HepG2 (cell line): ENCODE data around the gene MPZL3. TPM values are rescaled to one million over a fixed set of nuclear protein-coding genes. Genes with fewer than 3 reads are reported as not detected.
A peak's percentile ranks its signal among the peaks of the same experiment; 100 is the strongest.

Source experiments
- ATAC-seq: fragments of 200-7000 bp; cut with Tn5 transposase; 3 replicates; pipeline ENCODE4 v1.9.1; 2020; ENCODE audit warnings: mild to moderate bottlenecking, moderate library complexity
- BruUV-seq: library from RNA; stranded (reverse); fragments of 400-500 nt; replicated peaks from 2 replicates; lab custom pipeline; 2021; lab: Mats Ljungman, UMichigan
- CTCF ChIA-PET: fragments of 300-600 bp; formaldehyde crosslinking; extraction: SDS; loops from one replicate; lab custom pipeline; 2021; ENCODE audit warnings: low total read pairs, inconsistent platforms, low intra/inter-chr PET ratio; lab: Yijun Ruan, JAX
- POLR2A ChIA-PET: fragments of 350-600 bp; sonication (Branson Sonifier 250); formaldehyde crosslinking; loops from one replicate; lab custom pipeline; 2020; ENCODE audit warnings: antibody characterized with exemption, inconsistent platforms; lab: Yijun Ruan, JAX
- DNase-seq: peaks from one replicate; pipeline ENCODE4 v3.0.0-alpha.2; 2015; ENCODE audit warnings: low spot score
- FAIRE-seq: peaks from 3 replicates; lab custom pipeline; 2011; peaks lifted over from hg19 to GRCh38; lab: Jason Lieb, UNC
- H2AFZ ChIP-seq: one replicate; pipeline ENCODE4 v1.6.1; 2011; ENCODE audit warnings: low read length, inconsistent platforms
- H3K27ac ChIP-seq: fragments of 300-600 bp; 3 replicates; pipeline ENCODE4 v1.8.0; 2011; ENCODE audit warnings: mixed run types, mild to moderate bottlenecking, mixed read lengths, low read length, inconsistent platforms; ENCODE audit not compliant: insufficient read depth; ENCODE audit errors: extremely low read length
- H3K27me3 ChIP-seq, 2 experiments: fragments of 200-600 bp in 1 of 2; 2 replicates in 1 of 2; 3 replicates in 1 of 2; pipeline versions ENCODE4 v1.6.0 to v1.8.0; 2011; ENCODE audit warnings: low read length in 2 of 2, mild to moderate bottlenecking in 2 of 2, moderate library complexity in 2 of 2, inconsistent platforms in 1 of 2; ENCODE audit not compliant: insufficient read depth in 2 of 2, control insufficient read depth in 1 of 2
- H3K36me3 ChIP-seq, 2 experiments: fragments of 200-600 bp in 1 of 2; replicated peaks in 1 of 2; 2 replicates in 1 of 2; 3 replicates in 1 of 2; pipeline versions ENCODE4 v1.5.1 to v1.8.0; 2011; ENCODE audit warnings: low read length in 2 of 2, inconsistent platforms in 1 of 2; ENCODE audit not compliant: insufficient read depth in 2 of 2, control insufficient read depth in 1 of 2
- H3K4me1 ChIP-seq: 2 replicates; pipeline ENCODE4 v1.5.1; 2012; ENCODE audit warnings: low read length, inconsistent platforms; ENCODE audit not compliant: insufficient read depth
- H3K4me2 ChIP-seq: 2 replicates; pipeline ENCODE4 v1.6.0; 2011; ENCODE audit warnings: low read depth, low read length, inconsistent platforms
- H3K4me3 ChIP-seq, 3 experiments: fragments of 200-600 bp in 1 of 3; sonication (generic), shearing (Covaris generic) in 1 of 3; replicated peaks in 1 of 3; 2 replicates each; pipeline ENCODE4 v1.5.1; 2011 to 2016; ENCODE audit warnings: low read length in 3 of 3, inconsistent platforms in 2 of 3, low read depth in 2 of 3, mild to moderate bottlenecking in 2 of 3, control low read depth in 1 of 3, mixed read lengths in 1 of 3; ENCODE audit not compliant: insufficient read depth in 1 of 3
- H3K79me2 ChIP-seq: one replicate; pipeline ENCODE4 v1.6.1; 2011; ENCODE audit warnings: low read length, inconsistent platforms; ENCODE audit not compliant: insufficient read depth
- H3K9ac ChIP-seq: 2 replicates; pipeline ENCODE4 v1.6.0; 2011; ENCODE audit warnings: mild to moderate bottlenecking, low read depth, low read length, inconsistent platforms; ENCODE audit not compliant: insufficient read depth
- H3K9me3 ChIP-seq: 2 replicates; pipeline ENCODE4 v1.5.1; 2012; ENCODE audit warnings: mild to moderate bottlenecking, low read length
- H4K20me1 ChIP-seq: 2 replicates; pipeline ENCODE4 v1.6.0; 2011; ENCODE audit warnings: inconsistent platforms, mild to moderate bottlenecking, low read length, moderate library complexity; ENCODE audit not compliant: insufficient read depth
- CENPX ChIP-seq: sonication (generic); formaldehyde crosslinking; IDR thresholded peaks from 2 replicates; pipeline ENCODE4 v1.9.0; 2021; ENCODE audit warnings: mild to moderate bottlenecking, missing genetic modification reagents, moderate library complexity
- CREB1 ChIP-seq, 2 experiments: fragments of 450-650 bp in 1 of 2; IDR thresholded peaks; 2 replicates each; pipeline ENCODE4 v1.6.1; 2016 to 2017; ENCODE audit warnings: control low read depth in 1 of 2, mild to moderate bottlenecking in 1 of 2, missing compliant biosample characterization in 1 of 2, missing genetic modification characterization in 1 of 2
- DNMT3B ChIP-seq: conservative IDR thresholded peaks from 2 replicates; pipeline ENCODE4 v1.6.1; 2016; ENCODE audit warnings: missing biosample characterization, control low read depth
- EP300 ChIP-seq, 3 experiments: sonication (generic) in 1 of 3; formaldehyde crosslinking in 1 of 3; IDR thresholded peaks; 2 replicates each; pipeline versions ENCODE4 v1.5.1 to v1.6.1; 2011 to 2020; ENCODE audit warnings: low read depth in 2 of 3, low read length in 2 of 3, borderline replicate concordance in 1 of 3, improper control_type of control experiment in 1 of 3, mild to moderate bottlenecking in 1 of 3, missing genetic modification reagents in 1 of 3, moderate library complexity in 1 of 3
- GTF2F1 ChIP-seq: fragments of 150-350 bp; IDR thresholded peaks from 2 replicates; pipeline ENCODE4 v1.6.1; 2014; ENCODE audit warnings: low read length
- IRF1 ChIP-seq: sonication (generic); formaldehyde crosslinking; IDR thresholded peaks from 2 replicates; pipeline ENCODE4 v1.4.0; 2020; ENCODE audit warnings: low read depth, mild to moderate bottlenecking, missing genetic modification reagents
- KDM5A ChIP-seq: fragments of 200-600 bp; sonication (generic); IDR thresholded peaks from 2 replicates; pipeline ENCODE4 v1.7.0; 2018; ENCODE audit warnings: antibody characterized with exemption, mild to moderate bottlenecking, low read length, borderline replicate concordance
- KMT2B ChIP-seq: IDR thresholded peaks from 2 replicates; pipeline ENCODE4 v1.6.1; 2016; ENCODE audit warnings: missing genetic modification reagents, missing compliant biosample characterization
- RFXAP ChIP-seq: sonication (generic); formaldehyde crosslinking; IDR thresholded peaks from 2 replicates; pipeline ENCODE4 v1.4.0; 2020; ENCODE audit warnings: missing genetic modification reagents, borderline replicate concordance
- SMARCE1 ChIP-seq: fragments of 450-650 bp; IDR thresholded peaks from 2 replicates; pipeline ENCODE4 v1.6.1; 2017; ENCODE audit warnings: borderline replicate concordance
- SMC3 ChIP-seq: IDR thresholded peaks from 2 replicates; pipeline ENCODE4 v1.6.1; 2011; ENCODE audit warnings: low read length, improper control_type of control experiment
- USF2 ChIP-seq, 2 experiments: sonication (generic) in 1 of 2; formaldehyde crosslinking in 1 of 2; IDR thresholded peaks; 2 replicates each; pipeline versions ENCODE4 v1.5.1 to v1.6.1; 2011 to 2020; ENCODE audit warnings: borderline replicate concordance in 1 of 2, low read depth in 1 of 2, low read length in 1 of 2, mild to moderate bottlenecking in 1 of 2, missing genetic modification reagents in 1 of 2, moderate library complexity in 1 of 2
- ZC3H13 ChIP-seq: sonication (generic); formaldehyde crosslinking; IDR thresholded peaks from 2 replicates; pipeline ENCODE4 v1.8.1; 2023; ENCODE audit warnings: mild to moderate bottlenecking, missing genetic modification reagents, moderate library complexity
- ZNF510 ChIP-seq: sonication (generic); formaldehyde crosslinking; IDR thresholded peaks from 2 replicates; pipeline ENCODE4 v1.4.0; 2020; ENCODE audit warnings: low read depth, mild to moderate bottlenecking, missing genetic modification reagents
- ZNF572 ChIP-seq: sonication (generic); formaldehyde crosslinking; IDR thresholded peaks from 2 replicates; pipeline ENCODE4 v1.5.1; 2020; ENCODE audit warnings: mild to moderate bottlenecking, missing genetic modification reagents
- WGBS: methylation state at CpG from one replicate; pipeline ENCODE4 v1.1.6; 2017; ENCODE audit warnings: low lambda C conversion rate; 5-methylcytosine and 5-hydroxymethylcytosine counted together
- in situ Hi-C: cut with HindIII; loops from 2 replicates; pipeline ENCODE4 v1.10.0; 2017; ENCODE audit warnings: low pct_unique_long_range_greater_than_20kb; ENCODE audit not compliant: extremely low pct_ligation_motif_present
- intact Hi-C: fragments of 100-400 bp; cut with micrococcal nuclease; formaldehyde crosslinking; loops from one replicate; pipeline ENCODE4 v1.10.0; 2022; ENCODE audit not compliant: unreplicated experiment
- polyA plus RNA-seq, 8 experiments: library from polyadenylated mRNA; depleted of rRNA in 3 of 8; stranded (reverse) in 7 of 8; unstranded in 1 of 8; fragments of >200 nt; fragmentation: Illumina TruSeq in 4 of 8; extraction: Trizol in 4 of 8; gene quantifications; 2 replicates each; pipeline versions ENCODE4 v1.2.1 to v1.2.3, GENCODE V29; 2011 to 2016; ENCODE audit warnings: low read depth in 4 of 8, missing spikeins in 1 of 8, mixed read lengths in 1 of 8; ENCODE audit not compliant: insufficient read depth in 1 of 8
- total RNA-seq, 5 experiments: library from RNA; depleted of rRNA; stranded (reverse); fragments of >200 nt; fragmentation: Illumina TruSeq; extraction: Trizol; gene quantifications; 2 replicates each; pipeline ENCODE4 v1.2.3, GENCODE V29; 2016; ENCODE audit warnings: low read depth in 1 of 5
- TF ChIP-seq, protein P1 (sequence below): sonication (generic); formaldehyde crosslinking; IDR thresholded peaks from 2 replicates; pipeline ENCODE4 v1.4.0; 2020; ENCODE audit warnings: missing genetic modification reagents

The MPZL3 gene
- total and polyA plus RNA-seq, 2 of the 13 experiments (the other 11 are each of a cell fraction or from before 2014, with no cell fraction given): 5.3 to 9.3 TPM

DNA sequence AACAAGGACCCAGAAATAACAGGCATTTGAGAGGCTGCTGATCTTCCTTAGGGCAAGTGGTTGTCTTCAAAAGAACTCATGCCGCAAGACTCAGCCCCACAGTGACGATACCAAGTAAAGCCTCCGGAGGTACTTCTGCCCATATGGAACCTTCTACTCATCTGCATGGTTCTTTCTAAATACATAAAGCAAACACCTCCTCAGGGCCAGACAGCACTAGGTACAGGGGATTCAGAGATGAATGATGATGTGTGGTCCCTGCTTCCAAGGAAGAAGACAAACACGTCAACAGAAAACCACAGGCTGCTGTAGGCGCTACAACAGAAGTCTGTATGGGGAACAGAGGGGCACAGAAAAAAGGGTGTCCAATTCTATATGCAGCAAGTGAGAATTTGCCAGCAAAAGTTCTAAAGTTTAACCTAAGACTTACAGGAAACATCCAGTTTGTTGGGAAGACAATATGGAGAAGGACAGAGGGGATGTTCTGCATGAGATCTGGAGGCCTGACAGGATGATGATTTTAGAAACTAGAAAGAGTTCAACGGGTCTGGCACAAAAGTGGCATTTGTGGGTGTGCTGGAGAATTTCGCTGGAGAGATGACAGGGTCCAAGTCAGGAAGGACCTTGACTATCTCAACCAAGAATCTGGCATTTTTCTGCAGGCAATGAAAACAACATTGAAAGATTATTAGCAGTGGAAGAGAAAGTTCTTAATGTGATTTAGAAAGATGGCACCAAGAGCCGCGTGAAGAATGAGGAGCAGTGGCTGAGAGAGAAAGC lies 51.1 kb downstream of the MPZL3 start:
- H3K9me3 ChIP-seq: no peaks in the 10 kb centered on the region
- H3K4me1 ChIP-seq: peaks cover 84% of the 10 kb centered on the region
- ChIA-PET POLR2A (interaction anchor here (1.9 to 2.4 kb wide), 3 partner anchors 12 to 63 kb away, joined by 6 to 49 read pairs (median 14); partner anchors contain the start of genes MPZL2 and MPZL3), CTCF (no interaction called here)
- intact Hi-C loops (no loop called here), in situ Hi-C loops (no loop called here)
- no peaks in the 10 kb centered on the region for H3K79me2 ChIP-seq
- FAIRE-seq: no peak
- H3K36me3 ChIP-seq: no peaks in the 10 kb centered on the region
- no peaks in the 10 kb centered on the region for H3K27me3 ChIP-seq
- H4K20me1 ChIP-seq: no peaks in the 10 kb centered on the region
- ATAC-seq: no peak
- no peak overlapping the region for H3K4me3 ChIP-seq
- no peak for DNase-seq
- no peak overlapping the region for H3K9ac ChIP-seq
- BruUV-seq: no TSS peak
- no peak overlapping the region for H2AFZ ChIP-seq
- TF ChIP-seq ZNF572 (CRISPR knock-in tag): no peak
- TF ChIP-seq EP300 (IDR thresholded peaks at IDR 0.05; ENCODE audit: low read depth in 2 of 2, low read length in 2 of 2): no peak
- TF ChIP-seq EP300 (CRISPR knock-in tag; IDR thresholded peaks at IDR 0.05; ENCODE audit: borderline replicate concordance): no peak
- TF ChIP-seq USF2 (IDR thresholded peaks at IDR 0.05; ENCODE audit: low read depth, low read length): no peak
- TF ChIP-seq USF2 (CRISPR knock-in tag; IDR thresholded peaks at IDR 0.05; ENCODE audit: borderline replicate concordance): no peak
- TF ChIP-seq ZC3H13 (CRISPR knock-in tag): no peak
- TF ChIP-seq CENPX (CRISPR knock-in tag): no peak
- no peak for TF ChIP-seq KDM5A
- TF ChIP-seq KMT2B: no peak
- no peak for TF ChIP-seq GTF2F1
- TF ChIP-seq, protein P1, sequence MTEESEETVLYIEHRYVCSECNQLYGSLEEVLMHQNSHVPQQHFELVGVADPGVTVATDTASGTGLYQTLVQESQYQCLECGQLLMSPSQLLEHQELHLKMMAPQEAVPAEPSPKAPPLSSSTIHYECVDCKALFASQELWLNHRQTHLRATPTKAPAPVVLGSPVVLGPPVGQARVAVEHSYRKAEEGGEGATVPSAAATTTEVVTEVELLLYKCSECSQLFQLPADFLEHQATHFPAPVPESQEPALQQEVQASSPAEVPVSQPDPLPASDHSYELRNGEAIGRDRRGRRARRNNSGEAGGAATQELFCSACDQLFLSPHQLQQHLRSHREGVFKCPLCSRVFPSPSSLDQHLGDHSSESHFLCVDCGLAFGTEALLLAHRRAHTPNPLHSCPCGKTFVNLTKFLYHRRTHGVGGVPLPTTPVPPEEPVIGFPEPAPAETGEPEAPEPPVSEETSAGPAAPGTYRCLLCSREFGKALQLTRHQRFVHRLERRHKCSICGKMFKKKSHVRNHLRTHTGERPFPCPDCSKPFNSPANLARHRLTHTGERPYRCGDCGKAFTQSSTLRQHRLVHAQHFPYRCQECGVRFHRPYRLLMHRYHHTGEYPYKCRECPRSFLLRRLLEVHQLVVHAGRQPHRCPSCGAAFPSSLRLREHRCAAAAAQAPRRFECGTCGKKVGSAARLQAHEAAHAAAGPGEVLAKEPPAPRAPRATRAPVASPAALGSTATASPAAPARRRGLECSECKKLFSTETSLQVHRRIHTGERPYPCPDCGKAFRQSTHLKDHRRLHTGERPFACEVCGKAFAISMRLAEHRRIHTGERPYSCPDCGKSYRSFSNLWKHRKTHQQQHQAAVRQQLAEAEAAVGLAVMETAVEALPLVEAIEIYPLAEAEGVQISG (CRISPR knock-in tag): no peak
- TF ChIP-seq SMC3: no peak
- TF ChIP-seq DNMT3B: no peak
- TF ChIP-seq CREB1 (IDR thresholded peaks at IDR 0.05): no peak
- no peak for TF ChIP-seq CREB1 (CRISPR knock-in tag; IDR thresholded peaks at IDR 0.05)
- TF ChIP-seq RFXAP (CRISPR knock-in tag): no peak
- no peak for TF ChIP-seq IRF1 (CRISPR knock-in tag)
- TF ChIP-seq SMARCE1: no peak
- no peak for TF ChIP-seq ZNF510
- no peak overlapping the region for H3K4me2 ChIP-seq
- WGBS: 96% methylated on average over 9 of the region's 9 CpGs
- peak overlapping the region; percentile 92 for H3K27ac ChIP-seq
